WTC11 (cell line): ENCODE measurements around the gene SPTLC1.

Experiments
- ATF1 ChIP-seq: sonication (generic); formaldehyde crosslinking; IDR thresholded peaks from 2 replicates; pipeline ENCODE4 v1.8.1; 2023; ENCODE audit warnings: mild to moderate bottlenecking, moderate library complexity, missing genetic modification reagents
- ATF2 ChIP-seq: sonication (generic); formaldehyde crosslinking; IDR thresholded peaks from 2 replicates; pipeline ENCODE4 v1.8.1; 2022; ENCODE audit warnings: low read depth, missing genetic modification reagents, borderline replicate concordance
- CTCF ChIP-seq: fragments of 200-600 bp; IDR thresholded peaks from 2 replicates; pipeline ENCODE4 v1.8.0; 2022; ENCODE audit warnings: antibody characterized with exemption
- MYBL2 ChIP-seq: sonication (generic); formaldehyde crosslinking; IDR thresholded peaks from 2 replicates; pipeline ENCODE4 v1.8.1; 2023; ENCODE audit warnings: mild to moderate bottlenecking, moderate library complexity, missing genetic modification reagents
- NR1H2 ChIP-seq: sonication (generic); formaldehyde crosslinking; IDR thresholded peaks from 2 replicates; pipeline ENCODE4 v1.9.0; 2021; ENCODE audit warnings: mild to moderate bottlenecking, moderate library complexity, missing genetic modification reagents
- NR3C1 ChIP-seq: sonication (generic); formaldehyde crosslinking; conservative IDR thresholded peaks from 2 replicates; pipeline ENCODE4 v1.8.1; 2023; ENCODE audit warnings: low read depth, mild to moderate bottlenecking, missing genetic modification reagents
- RELA ChIP-seq: sonication (generic); formaldehyde crosslinking; IDR thresholded peaks from 2 replicates; pipeline ENCODE4 v1.8.1; 2022; ENCODE audit warnings: missing genetic modification reagents, mild to moderate bottlenecking, borderline replicate concordance
- SP1 ChIP-seq: sonication (generic); formaldehyde crosslinking; conservative IDR thresholded peaks from 2 replicates; pipeline ENCODE4 v1.8.1; 2022; ENCODE audit warnings: missing genetic modification reagents
- ZBTB21 ChIP-seq: sonication (generic); formaldehyde crosslinking; IDR thresholded peaks from 2 replicates; pipeline ENCODE4 v1.8.1; 2023; ENCODE audit warnings: mild to moderate bottlenecking, missing genetic modification reagents, borderline replicate concordance
- TF ChIP-seq, protein P1 (sequence below): sonication (generic); formaldehyde crosslinking; IDR thresholded peaks from 2 replicates; pipeline ENCODE4 v1.8.0; 2022; ENCODE audit warnings: mild to moderate bottlenecking, missing genetic modification reagents
- TF ChIP-seq, protein P2 (sequence below): sonication (generic); formaldehyde crosslinking; IDR thresholded peaks from 2 replicates; pipeline ENCODE4 v1.8.1; 2023; ENCODE audit warnings: mild to moderate bottlenecking, missing genetic modification reagents, moderate library complexity

- TF ChIP-seq, protein P1, sequence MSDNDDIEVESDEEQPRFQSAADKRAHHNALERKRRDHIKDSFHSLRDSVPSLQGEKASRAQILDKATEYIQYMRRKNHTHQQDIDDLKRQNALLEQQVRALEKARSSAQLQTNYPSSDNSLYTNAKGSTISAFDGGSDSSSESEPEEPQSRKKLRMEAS = no peak
- TF ChIP-seq MYBL2 (CRISPR knock-in tag) (no peak), CTCF (no peak), RELA (CRISPR knock-in tag) (no peak), ATF1 (no peak), NR3C1 (CRISPR knock-in tag) (no peak), NR1H2 (CRISPR knock-in tag) (no peak), ATF2 (CRISPR knock-in tag) (no peak), ZBTB21 (CRISPR knock-in tag) (no peak), SP1 (CRISPR knock-in tag) (no peak)
- TF ChIP-seq, protein P2, sequence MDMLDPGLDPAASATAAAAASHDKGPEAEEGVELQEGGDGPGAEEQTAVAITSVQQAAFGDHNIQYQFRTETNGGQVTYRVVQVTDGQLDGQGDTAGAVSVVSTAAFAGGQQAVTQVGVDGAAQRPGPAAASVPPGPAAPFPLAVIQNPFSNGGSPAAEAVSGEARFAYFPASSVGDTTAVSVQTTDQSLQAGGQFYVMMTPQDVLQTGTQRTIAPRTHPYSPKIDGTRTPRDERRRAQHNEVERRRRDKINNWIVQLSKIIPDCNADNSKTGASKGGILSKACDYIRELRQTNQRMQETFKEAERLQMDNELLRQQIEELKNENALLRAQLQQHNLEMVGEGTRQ (CRISPR knock-in tag) = no peak
These were observed 37.3 kb downstream of the SPTLC1 start for GRCh38 chr9:92077888-92078287.
